NCI-H69 (cell line): ENCODE measurements around the gene RABL3.
"Not testable (repeated sequence)": the region's sequence is repeated elsewhere in the genome, so short reads cannot be mapped to it uniquely, and the experiment has no call there.

Experiments used
- DNase-seq: peaks from one replicate; lab custom pipeline; 2025; lab: John Stamatoyannopoulos, UW

The RABL3 gene

GRCh38 chr3:120683213-120683612 lies 59.1 kb downstream of the RABL3 start:
- DNase-seq = no peak

DNA sequence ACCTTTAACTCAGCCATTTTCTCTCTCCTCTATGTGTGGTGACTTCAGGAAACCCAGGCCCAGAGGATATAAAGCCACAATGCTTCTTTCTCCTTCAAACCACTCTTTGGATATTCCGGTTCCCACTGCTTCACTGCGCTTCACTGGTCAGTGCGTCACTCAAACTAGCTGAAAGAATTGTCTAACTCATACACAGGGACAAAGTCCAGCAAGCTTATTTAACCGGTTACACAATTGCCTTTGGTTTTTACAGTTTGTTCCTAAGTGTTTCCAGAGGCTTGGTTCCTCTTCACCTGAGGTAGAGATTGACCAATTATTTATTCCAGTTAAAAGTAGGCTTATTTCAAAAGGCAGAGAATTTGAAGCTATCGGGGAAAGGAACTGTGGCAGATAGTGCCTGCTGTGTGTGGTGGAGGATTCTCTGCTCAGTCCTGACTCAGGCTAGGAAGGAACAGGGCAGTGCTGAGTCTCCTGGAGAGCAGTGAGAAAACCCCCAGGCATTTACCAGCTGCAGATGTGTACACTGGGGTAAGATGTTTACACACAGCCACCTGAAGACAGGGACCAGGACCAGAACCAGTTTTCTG lies 60.1 kb downstream of the RABL3 start, which contains the start of gene HGD:
Gene HGD, minus strand, starts transcription at position 145 of the 587 bp plus-strand sequence. Its CDS starts 128 bp downstream, at position 17.
- DNase-seq = peak; percentile 2

- no peak for DNase-seq
Measured at GRCh38 chr3:120681506-120682038, 60.7 kb downstream of the RABL3 start.

GRCh38 chr3:120681018-120681417 lies 61.3 kb downstream of the RABL3 start:
- no peak for DNase-seq

GRCh38 chr3:120680193-120680894 lies 62.0 kb downstream of the RABL3 start:
- DNase-seq = no peak

- peak; percentile 3 for DNase-seq
Measured at GRCh38 chr3:120678984-120679383, 63.3 kb downstream of the RABL3 start.

DNA sequence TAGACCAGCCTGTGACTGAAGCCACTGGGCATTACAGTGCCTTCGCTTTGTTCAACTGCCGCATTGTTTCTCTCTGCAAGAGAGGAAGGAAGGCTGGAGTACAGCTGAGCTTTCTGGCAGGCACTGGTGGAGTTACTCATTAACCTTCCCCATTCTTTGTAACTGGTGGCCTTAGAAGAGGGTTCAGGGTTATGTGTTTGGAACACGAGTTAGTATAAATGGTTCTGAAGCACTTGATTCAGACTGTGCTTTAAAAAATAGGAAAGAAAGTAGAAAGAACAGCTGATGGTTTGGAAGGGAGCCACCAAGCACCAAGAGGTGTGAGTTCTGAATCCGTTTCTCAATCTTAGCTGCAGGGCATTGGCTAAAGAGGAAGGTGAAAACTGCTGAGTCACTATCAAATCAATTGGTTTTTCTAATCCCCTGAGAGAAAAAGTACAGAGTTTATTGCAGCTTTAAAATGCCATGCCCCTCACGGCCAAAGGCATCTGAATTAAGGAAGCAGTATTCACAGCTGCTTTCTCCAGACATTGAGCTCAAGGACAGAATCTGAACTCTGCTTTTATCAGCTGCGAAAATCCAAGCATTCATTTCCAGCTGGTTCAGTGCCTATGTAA lies 63.9 kb downstream of the RABL3 start:
- peak; percentile 4 for DNase-seq

DNA sequence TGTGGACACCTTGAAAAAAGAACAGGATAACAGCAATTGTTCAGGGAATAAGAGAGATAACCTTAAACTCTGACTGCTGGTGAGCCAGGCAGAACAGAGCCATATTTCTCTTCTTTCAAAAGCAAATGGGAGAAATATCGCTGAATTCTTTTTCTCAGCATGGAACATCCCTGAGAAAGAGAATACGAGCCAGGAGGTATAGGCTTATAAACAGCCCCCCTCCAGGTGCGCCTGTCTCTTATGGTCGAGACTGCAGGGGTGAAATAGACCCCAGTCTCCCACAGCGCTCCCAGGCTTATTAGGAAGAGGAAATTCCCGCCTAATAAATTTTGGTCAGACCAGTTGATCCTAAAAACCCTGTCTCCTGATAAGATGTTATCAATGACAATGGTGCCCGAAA lies 65.1 kb downstream of the RABL3 start:
- not testable (repeated sequence) for DNase-seq

- peak; percentile 50 for DNase-seq
Measured at GRCh38 chr3:120673116-120673515, 69.2 kb downstream of the RABL3 start.

DNA sequence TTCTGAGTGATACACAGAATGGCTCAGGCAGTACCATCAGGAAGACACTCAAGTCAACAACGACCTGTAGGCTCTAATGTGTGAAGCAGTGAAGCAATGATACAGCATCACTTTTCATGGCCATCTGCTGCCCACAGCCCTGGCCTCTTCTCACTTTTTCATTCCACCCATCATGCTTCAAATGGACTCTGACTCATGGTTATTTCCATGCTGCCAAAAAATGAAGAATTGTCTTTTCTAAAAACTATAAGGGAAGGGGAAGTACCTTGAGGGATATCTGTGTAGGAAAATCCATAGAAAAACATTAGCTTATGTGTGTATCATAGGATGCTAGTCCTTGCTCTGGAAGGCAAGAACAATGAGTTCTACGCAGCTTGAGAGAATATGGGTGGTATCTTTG lies 71.7 kb downstream of the RABL3 start:
- no peak for DNase-seq

GRCh38 chr3:120664926-120665325 lies 77.4 kb downstream of the RABL3 start:
- DNase-seq = no peak

- DNase-seq = no peak
Measured at GRCh38 chr3:120661945-120662344, 80.4 kb downstream of the RABL3 start.

DNA sequence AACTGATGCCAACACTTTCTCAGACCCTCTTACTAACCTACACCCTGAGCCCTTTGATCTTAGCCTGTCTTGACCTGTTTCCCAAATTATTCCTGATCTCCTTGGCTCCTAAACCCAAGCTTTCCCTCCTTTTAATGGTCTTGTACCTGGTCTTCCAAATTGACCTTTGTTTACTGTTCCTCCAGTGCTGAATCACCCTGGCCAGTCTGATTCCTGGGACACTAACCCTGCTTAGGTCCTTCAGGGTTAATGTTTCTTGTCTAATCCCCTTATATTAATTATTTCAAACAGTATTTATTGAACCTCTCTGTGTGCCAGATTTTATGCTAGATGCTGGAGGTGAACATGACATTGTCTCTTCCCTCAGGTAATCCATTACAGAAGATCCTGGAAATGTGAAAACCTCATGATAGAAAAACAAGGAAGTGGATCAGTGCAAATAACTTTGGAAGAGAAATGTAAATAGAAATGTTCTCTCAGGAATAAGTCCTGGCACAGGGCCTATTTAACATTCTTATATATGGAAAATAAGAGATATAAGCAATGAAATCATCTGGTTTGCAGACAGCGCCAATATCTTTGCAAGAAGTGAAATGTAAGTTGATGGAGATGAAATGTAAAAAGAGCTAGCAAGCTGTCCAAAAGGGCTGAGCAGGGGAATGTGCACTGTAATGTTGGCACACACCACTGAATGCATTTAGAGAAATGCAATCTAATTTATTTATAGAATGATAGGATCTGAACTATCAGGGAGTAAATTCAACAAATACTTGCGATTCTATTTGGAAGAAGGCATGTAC lies 81.0 kb downstream of the RABL3 start:
- no peak for DNase-seq

GRCh38 chr3:120659834-120660233 lies 82.5 kb downstream of the RABL3 start:
- DNase-seq = no peak

GRCh38 chr3:120659285-120659684 lies 83.0 kb downstream of the RABL3 start:
- DNase-seq = no peak

DNA sequence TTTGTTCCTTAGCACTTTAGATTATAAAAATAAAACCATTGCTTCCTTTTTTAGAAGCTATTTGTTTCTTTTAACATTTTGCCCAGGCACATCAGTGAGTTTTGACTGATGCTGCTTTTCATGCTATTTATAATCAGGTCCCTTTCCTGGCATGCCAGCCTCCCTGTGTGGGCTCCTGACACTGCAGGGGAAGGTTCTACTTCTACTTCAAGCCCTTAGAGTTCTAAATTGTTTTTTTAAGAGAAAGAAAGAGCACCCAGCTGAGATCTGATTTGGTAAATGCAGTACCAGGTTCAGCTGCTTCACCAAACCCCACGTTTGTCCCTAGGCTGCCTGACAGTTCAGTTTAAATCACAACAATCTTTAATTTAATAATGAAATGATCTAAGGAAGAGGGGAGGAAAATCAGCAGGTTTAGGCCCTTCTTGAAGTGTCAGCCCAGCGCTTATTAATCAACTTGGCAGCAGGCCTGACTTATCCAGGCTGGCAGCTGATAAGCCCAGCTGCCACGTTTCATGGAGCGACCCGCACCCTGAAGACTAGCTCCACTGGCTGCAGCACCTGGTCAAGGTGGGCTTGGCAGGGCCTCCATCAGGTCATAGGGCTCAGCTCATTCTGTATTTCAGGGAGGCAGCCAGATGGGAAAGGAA lies 89.3 kb downstream of the RABL3 start:
- no peak for DNase-seq

DNA sequence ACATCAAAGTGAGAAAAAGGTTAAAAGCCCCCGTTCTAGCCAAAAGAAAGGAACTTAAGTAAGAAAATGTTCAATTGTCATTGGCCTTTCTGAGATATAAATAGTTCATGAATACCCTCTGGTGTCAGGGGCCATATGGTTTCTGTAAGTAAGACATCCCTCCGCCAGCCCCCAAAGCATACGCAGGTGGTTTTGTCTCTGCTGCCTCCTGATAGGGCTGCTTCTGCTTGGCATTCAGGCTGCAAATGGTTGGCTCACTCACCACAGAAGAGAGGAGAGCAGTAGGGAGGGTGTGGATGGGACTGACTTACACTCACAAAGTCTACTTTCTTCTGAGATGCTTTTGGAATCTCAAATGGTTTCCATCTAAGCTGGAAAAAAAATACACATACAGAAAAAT lies 90.0 kb downstream of the RABL3 start:
- no peak for DNase-seq

GRCh38 chr3:120650311-120650710 lies 92.0 kb downstream of the RABL3 start:
- no peak for DNase-seq

- no peak for DNase-seq
Measured at GRCh38 chr3:120649830-120650233, 92.5 kb downstream of the RABL3 start.

GRCh38 chr3:120648290-120648689 lies 94.0 kb downstream of the RABL3 start:
- DNase-seq = no peak

DNA sequence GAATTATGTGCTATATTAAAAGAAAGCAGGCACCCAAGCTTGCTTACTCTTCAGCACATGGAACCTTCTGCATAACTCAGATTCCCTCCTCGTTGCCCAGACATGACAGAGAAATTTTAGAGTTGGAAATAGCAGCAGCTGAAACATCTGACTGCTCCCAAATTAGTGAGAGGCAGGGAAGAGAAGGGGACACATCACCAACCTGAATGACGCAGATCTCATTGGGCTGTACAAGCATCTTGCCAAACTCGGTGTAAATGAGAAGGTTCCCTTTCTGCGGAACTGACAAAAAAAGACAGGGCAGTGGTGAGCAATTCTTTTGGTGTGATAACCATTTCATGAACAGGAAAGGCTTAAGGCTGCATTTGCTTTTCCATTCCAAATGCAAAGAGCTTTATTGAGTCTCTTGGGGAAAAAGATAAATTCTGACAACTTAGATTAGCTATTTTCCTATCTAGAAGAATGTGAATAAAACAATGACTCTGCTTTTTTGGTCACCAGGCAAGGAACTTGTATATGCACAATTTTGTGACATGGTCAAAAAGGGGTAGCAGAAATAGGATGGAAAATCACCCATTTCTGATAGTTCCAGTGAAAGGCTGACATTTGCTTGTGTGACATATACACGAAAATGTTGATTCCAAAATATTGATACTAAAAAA lies 95.4 kb downstream of the RABL3 start:
- DNase-seq = no peak
